Measurements from ENCODE around the gene NHLRC2.
A peak's percentile ranks its signal among the peaks of the same experiment; 100 is the strongest.

Gene NHLRC2

DNA sequence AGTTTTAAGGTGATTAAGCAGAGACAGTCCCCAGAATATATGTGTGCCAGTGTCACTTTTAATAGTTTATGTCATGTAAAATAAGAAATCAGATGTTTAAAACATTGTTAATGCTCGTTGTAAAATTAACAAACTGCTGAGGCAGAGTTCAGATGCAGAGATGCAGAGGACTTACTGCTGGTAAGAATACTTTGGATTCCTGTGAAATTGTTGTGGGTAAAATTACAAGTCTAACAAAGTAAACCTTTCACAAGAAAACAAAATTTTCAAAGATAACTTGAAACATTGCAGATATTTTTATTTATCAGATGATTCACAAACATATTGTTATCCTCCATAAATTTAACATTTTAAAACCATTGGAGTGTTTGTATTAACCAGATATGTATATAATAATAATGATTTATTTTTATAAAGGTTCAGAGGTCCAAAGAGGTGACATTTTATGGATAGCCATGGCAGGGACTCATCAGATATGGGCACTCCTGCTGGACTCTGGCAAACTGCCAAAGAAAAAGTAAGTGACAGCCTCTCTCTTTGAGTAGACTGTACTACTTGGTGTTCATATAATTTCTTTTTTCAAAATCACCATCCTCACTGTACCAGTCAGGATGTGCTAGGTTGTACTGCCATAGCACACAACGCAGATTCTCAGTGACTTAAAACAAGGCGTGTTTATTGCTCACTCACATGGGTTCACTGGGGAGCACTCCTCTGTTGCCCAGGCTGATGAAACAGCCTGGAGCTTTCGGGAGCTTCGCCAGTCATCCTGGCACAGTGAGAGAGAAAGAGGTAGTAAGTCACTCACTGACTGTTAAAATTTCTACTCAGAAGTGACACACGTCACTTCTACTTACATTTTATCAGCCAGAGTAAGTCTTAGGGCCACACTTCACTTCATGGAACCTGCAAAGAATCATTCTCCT, 43.5 kb downstream of the NHLRC2 start:
- no peak for TF ChIP-seq CTCF (IDR thresholded peaks at IDR 0.05; ENCODE audit: low read depth, low read length, missing control alignments)
- no peak for DNase-seq (ENCODE audit: low read depth)
- in situ Hi-C loops (cut with HindIII; ENCODE audit: low sequenced_read_pairs): no loop called here
- no peak overlapping the region for H3K4me3 ChIP-seq (ENCODE audit: low read depth, low read length)

GRCh38 chr10:113899952-113900598, 45.6 kb downstream of the NHLRC2 start:
- in situ Hi-C loops (cut with HindIII; ENCODE audit: low sequenced_read_pairs): no loop called here
- TF ChIP-seq CTCF (IDR thresholded peaks at IDR 0.05; ENCODE audit: low read depth, low read length, missing control alignments): no peak
- no peak for DNase-seq (ENCODE audit: low read depth)
- H3K4me3 ChIP-seq (ENCODE audit: low read depth, low read length): no peak overlapping the region

- no peak for TF ChIP-seq CTCF (IDR thresholded peaks at IDR 0.05; ENCODE audit: low read depth, low read length, missing control alignments)
- in situ Hi-C loops (cut with HindIII; ENCODE audit: low sequenced_read_pairs): no loop called here
- H3K4me3 ChIP-seq (ENCODE audit: low read depth, low read length): no peak overlapping the region
- no peak for DNase-seq (ENCODE audit: low read depth)
Observed at GRCh38 chr10:113905756-113906155, 51.3 kb downstream of the NHLRC2 start.

DNA sequence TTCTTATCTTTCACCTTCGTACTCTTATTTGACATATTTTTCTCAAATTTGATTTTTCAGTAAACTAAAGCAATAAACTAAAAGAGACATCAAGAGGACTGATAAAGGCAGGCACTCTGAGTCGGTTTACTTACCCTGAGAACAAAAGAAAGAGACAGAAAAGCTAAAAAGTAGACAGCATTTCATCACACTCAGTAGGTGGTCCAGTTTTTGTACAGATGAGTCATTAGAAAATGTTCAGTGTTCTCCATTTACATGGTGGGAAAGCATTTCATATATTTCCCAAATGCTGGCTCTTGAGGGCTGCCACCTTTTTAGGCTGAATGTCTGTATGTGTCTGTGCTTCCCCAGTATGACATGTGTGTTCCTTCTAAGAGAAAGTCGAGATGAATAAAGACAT, 52.7 kb downstream of the NHLRC2 start:
- in situ Hi-C loops (cut with HindIII; ENCODE audit: low sequenced_read_pairs): no loop called here
- TF ChIP-seq CTCF (IDR thresholded peaks at IDR 0.05; ENCODE audit: low read depth, low read length, missing control alignments): no peak
- peak; percentile 84 for DNase-seq (ENCODE audit: low read depth)
- H3K4me3 ChIP-seq (ENCODE audit: low read depth, low read length): no peak overlapping the region

DNA sequence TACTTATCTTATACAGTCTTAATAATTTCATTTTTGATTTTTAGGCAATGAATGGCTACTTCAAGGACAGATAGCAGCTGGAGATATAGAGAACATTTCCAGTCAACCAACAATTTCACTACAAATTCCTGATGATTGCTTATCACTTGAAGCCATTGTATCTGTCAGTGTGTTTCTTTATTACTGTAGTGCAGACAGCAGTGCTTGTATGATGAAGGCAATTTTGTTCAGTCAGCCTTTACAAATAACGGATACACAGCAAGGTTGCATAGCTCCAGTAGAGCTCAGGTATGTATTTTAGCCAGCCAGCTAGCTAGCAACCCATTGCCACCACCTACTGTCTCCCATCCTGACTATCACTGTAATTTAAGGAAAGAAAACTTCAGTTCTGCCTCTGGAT, 53.8 kb downstream of the NHLRC2 start:
- in situ Hi-C loops (cut with HindIII; ENCODE audit: low sequenced_read_pairs): no loop called here
- H3K4me3 ChIP-seq (ENCODE audit: low read depth, low read length): no peak overlapping the region
- no peak for DNase-seq (ENCODE audit: low read depth)
- TF ChIP-seq CTCF (IDR thresholded peaks at IDR 0.05; ENCODE audit: low read depth, low read length, missing control alignments): no peak

- TF ChIP-seq CTCF (IDR thresholded peaks at IDR 0.05; ENCODE audit: low read depth, low read length, missing control alignments): no peak
- in situ Hi-C loops (cut with HindIII; ENCODE audit: low sequenced_read_pairs): no loop called here
- no peak overlapping the region for H3K4me3 ChIP-seq (ENCODE audit: low read depth, low read length)
- no peak for DNase-seq (ENCODE audit: low read depth)
Observed at GRCh38 chr10:113911113-113911512, 56.7 kb downstream of the NHLRC2 start.

Data from astrocyte of the cerebellum (primary cell).